ENCODE data around the gene TBC1D19. TPM values are rescaled to one million over a fixed set of nuclear protein-coding genes. Genes with fewer than 3 reads are reported as not detected.

TBC1D19 gene
- total and polyA plus RNA-seq, 9 of the 15 experiments (the other 6 are each of a cell fraction or from before 2014, with no cell fraction given): 0.73 to 5.6 (median 3.7) TPM

- TF ChIP-seq, protein P1, sequence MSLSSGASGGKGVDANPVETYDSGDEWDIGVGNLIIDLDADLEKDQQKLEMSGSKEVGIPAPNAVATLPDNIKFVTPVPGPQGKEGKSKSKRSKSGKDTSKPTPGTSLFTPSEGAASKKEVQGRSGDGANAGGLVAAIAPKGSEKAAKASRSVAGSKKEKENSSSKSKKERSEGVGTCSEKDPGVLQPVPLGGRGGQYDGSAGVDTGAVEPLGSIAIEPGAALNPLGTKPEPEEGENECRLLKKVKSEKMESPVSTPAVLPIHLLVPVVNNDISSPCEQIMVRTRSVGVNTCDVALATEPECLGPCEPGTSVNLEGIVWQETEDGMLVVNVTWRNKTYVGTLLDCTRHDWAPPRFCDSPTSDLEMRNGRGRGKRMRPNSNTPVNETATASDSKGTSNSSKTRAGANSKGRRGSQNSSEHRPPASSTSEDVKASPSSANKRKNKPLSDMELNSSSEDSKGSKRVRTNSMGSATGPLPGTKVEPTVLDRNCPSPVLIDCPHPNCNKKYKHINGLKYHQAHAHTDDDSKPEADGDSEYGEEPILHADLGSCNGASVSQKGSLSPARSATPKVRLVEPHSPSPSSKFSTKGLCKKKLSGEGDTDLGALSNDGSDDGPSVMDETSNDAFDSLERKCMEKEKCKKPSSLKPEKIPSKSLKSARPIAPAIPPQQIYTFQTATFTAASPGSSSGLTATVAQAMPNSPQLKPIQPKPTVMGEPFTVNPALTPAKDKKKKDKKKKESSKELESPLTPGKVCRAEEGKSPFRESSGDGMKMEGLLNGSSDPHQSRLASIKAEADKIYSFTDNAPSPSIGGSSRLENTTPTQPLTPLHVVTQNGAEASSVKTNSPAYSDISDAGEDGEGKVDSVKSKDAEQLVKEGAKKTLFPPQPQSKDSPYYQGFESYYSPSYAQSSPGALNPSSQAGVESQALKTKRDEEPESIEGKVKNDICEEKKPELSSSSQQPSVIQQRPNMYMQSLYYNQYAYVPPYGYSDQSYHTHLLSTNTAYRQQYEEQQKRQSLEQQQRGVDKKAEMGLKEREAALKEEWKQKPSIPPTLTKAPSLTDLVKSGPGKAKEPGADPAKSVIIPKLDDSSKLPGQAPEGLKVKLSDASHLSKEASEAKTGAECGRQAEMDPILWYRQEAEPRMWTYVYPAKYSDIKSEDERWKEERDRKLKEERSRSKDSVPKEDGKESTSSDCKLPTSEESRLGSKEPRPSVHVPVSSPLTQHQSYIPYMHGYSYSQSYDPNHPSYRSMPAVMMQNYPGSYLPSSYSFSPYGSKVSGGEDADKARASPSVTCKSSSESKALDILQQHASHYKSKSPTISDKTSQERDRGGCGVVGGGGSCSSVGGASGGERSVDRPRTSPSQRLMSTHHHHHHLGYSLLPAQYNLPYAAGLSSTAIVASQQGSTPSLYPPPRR (CRISPR knock-in tag; IDR thresholded peaks at IDR 0.05; ENCODE audit: borderline replicate concordance): no peak
- TF ChIP-seq, protein P2, sequence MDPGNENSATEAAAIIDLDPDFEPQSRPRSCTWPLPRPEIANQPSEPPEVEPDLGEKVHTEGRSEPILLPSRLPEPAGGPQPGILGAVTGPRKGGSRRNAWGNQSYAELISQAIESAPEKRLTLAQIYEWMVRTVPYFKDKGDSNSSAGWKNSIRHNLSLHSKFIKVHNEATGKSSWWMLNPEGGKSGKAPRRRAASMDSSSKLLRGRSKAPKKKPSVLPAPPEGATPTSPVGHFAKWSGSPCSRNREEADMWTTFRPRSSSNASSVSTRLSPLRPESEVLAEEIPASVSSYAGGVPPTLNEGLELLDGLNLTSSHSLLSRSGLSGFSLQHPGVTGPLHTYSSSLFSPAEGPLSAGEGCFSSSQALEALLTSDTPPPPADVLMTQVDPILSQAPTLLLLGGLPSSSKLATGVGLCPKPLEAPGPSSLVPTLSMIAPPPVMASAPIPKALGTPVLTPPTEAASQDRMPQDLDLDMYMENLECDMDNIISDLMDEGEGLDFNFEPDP (CRISPR knock-in tag; IDR thresholded peaks at IDR 0.05): no peak
- no peak for TF ChIP-seq NR3C1 (CRISPR knock-in tag; IDR thresholded peaks at IDR 0.05)
- no peak for TF ChIP-seq ZFPM2 (CRISPR knock-in tag; IDR thresholded peaks at IDR 0.05)
- TF ChIP-seq, protein P3, sequence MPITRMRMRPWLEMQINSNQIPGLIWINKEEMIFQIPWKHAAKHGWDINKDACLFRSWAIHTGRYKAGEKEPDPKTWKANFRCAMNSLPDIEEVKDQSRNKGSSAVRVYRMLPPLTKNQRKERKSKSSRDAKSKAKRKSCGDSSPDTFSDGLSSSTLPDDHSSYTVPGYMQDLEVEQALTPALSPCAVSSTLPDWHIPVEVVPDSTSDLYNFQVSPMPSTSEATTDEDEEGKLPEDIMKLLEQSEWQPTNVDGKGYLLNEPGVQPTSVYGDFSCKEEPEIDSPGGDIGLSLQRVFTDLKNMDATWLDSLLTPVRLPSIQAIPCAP (CRISPR knock-in tag; IDR thresholded peaks at IDR 0.05; ENCODE audit: borderline replicate concordance): no peak
- no peak for TF ChIP-seq KDM2B (CRISPR knock-in tag; IDR thresholded peaks at IDR 0.05)
- no peak for TF ChIP-seq ZNF12 (CRISPR knock-in tag; IDR thresholded peaks at IDR 0.05)
- TF ChIP-seq, protein P4, sequence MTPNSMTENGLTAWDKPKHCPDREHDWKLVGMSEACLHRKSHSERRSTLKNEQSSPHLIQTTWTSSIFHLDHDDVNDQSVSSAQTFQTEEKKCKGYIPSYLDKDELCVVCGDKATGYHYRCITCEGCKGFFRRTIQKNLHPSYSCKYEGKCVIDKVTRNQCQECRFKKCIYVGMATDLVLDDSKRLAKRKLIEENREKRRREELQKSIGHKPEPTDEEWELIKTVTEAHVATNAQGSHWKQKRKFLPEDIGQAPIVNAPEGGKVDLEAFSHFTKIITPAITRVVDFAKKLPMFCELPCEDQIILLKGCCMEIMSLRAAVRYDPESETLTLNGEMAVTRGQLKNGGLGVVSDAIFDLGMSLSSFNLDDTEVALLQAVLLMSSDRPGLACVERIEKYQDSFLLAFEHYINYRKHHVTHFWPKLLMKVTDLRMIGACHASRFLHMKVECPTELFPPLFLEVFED (CRISPR knock-in tag; conservative IDR thresholded peaks at IDR 0.05): 0 out of 2 replicates have a peak, but pooled peaks have one; percentile 42
- no peak for TF ChIP-seq TAF9B (IDR thresholded peaks at IDR 0.05; ENCODE audit: partially characterized antibody)
- peak; percentile 83 for TF ChIP-seq ZNF589 (CRISPR knock-in tag; IDR thresholded peaks at IDR 0.05; ENCODE audit: low read depth)
- no peak for TF ChIP-seq SRSF9 (IDR thresholded peaks at IDR 0.05; ENCODE audit: borderline replicate concordance, low read depth, low read length)
- no peak for TF ChIP-seq TEAD2 (tag; IDR thresholded peaks at IDR 0.05)
- peak; percentile 92 for TF ChIP-seq LEF1 (IDR thresholded peaks at IDR 0.05)
- TF ChIP-seq, protein P5, sequence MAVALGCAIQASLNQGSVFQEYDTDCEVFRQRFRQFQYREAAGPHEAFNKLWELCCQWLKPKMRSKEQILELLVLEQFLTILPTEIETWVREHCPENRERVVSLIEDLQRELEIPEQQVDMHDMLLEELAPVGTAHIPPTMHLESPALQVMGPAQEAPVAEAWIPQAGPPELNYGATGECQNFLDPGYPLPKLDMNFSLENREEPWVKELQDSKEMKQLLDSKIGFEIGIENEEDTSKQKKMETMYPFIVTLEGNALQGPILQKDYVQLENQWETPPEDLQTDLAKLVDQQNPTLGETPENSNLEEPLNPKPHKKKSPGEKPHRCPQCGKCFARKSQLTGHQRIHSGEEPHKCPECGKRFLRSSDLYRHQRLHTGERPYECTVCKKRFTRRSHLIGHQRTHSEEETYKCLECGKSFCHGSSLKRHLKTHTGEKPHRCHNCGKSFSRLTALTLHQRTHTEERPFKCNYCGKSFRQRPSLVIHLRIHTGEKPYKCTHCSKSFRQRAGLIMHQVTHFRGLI (CRISPR knock-in tag; IDR thresholded peaks at IDR 0.05): no peak
- no peak for TF ChIP-seq SFPQ (IDR thresholded peaks at IDR 0.05; ENCODE audit: low read depth, low read length)
Measured at GRCh38 chr4:26782168-26782829, 198.4 kb downstream of the TBC1D19 start (continued).
